HFFc6 (cell line): ENCODE data around the gene ARAF. TPM values are rescaled to one million over a fixed set of nuclear protein-coding genes. Genes with fewer than 3 reads are reported as not detected.

Source experiments
- DNase-seq: peaks from one replicate; pipeline ENCODE4 v3.0.0-alpha.2; 2018
- H3K27ac Mint-ChIP-seq: 2 replicates; pipeline ENCODE4 v1.8.0; 2020; ENCODE audit warnings: mild to moderate bottlenecking, mixed read lengths
- H3K27me3 Mint-ChIP-seq: 2 replicates; pipeline ENCODE4 v1.8.0; 2021; ENCODE audit warnings: mild to moderate bottlenecking, moderate library complexity, mixed read lengths; ENCODE audit not compliant: insufficient read depth
- H3K36me3 Mint-ChIP-seq: 2 replicates; pipeline ENCODE4 v1.8.0; 2021; ENCODE audit warnings: low read depth, mixed read lengths
- H3K4me1 Mint-ChIP-seq: 2 replicates; pipeline ENCODE4 v1.8.0; 2020; ENCODE audit warnings: low read depth, mixed read lengths
- H3K4me3 Mint-ChIP-seq: 2 replicates; pipeline ENCODE4 v1.8.0; 2020; ENCODE audit warnings: mild to moderate bottlenecking, moderate library complexity, mixed read lengths
- H3K9me3 Mint-ChIP-seq: 2 replicates; pipeline ENCODE4 v1.8.0; 2020; ENCODE audit warnings: mild to moderate bottlenecking, mixed read lengths
- CTCF ChIP-seq: fragments of 200-600 bp; sonication (generic); IDR thresholded peaks from 2 replicates; pipeline ENCODE4 v1.5.0; 2021; ENCODE audit warnings: antibody characterized with exemption, mild to moderate bottlenecking
- total RNA-seq, 6 experiments: library from RNA; stranded (reverse); fragmentation: NEBNext Ultra II Directional; extraction: Animal tissue kit (Norgen Biotek cat#: 25700); gene quantifications; 2 replicates in 1 of 6; 3 replicates in 5 of 6; pipeline ENCODE4 v1.2.3, GENCODE V29; 2021

The ARAF gene
- total RNA-seq, 6 experiments from 2014 or later: 68.8 to 80.7 (median 75.3) TPM

- H3K4me1 Mint-ChIP-seq: no peaks in the 10 kb centered on the region
- H3K36me3 Mint-ChIP-seq: no peaks in the 10 kb centered on the region
- TF ChIP-seq CTCF: no peak
- H3K27me3 Mint-ChIP-seq: peaks cover 5% of the 10 kb centered on the region
- H3K27ac Mint-ChIP-seq: no peak overlapping the region
- H3K4me3 Mint-ChIP-seq: no peak overlapping the region
- H3K9me3 Mint-ChIP-seq: no peaks in the 10 kb centered on the region
- DNase-seq: no peak
These were observed 44.0 kb downstream of the ARAF start for GRCh38 chrX:47605024-47605423.

GRCh38 chrX:47607091-47607490 lies 46.1 kb downstream of the ARAF start:
- no peaks in the 10 kb centered on the region for H3K4me1 Mint-ChIP-seq

GRCh38 chrX:47608130-47608810 lies 47.3 kb downstream of the ARAF start:
- Mint-ChIP-seq H3K36me3 (no peaks in the 10 kb centered on the region), H3K4me3 (no peak overlapping the region), H3K9me3 (no peaks in the 10 kb centered on the region), H3K27me3 (peaks cover 6% of the 10 kb centered on the region), H3K27ac (no peak overlapping the region), H3K4me1 (no peaks in the 10 kb centered on the region)
- no peak for DNase-seq
- no peak for TF ChIP-seq CTCF

More at GRCh38 chrX:47607091-47607490, 46.1 kb downstream of the ARAF start:
- DNase-seq: no peak
- no peaks in the 10 kb centered on the region for H3K36me3 Mint-ChIP-seq
- peaks cover 6% of the 10 kb centered on the region for H3K27me3 Mint-ChIP-seq
- H3K9me3 Mint-ChIP-seq: no peaks in the 10 kb centered on the region
- no peak overlapping the region for H3K4me3 Mint-ChIP-seq
- no peak for TF ChIP-seq CTCF
- H3K27ac Mint-ChIP-seq: no peak overlapping the region

- Mint-ChIP-seq H3K4me3 (no peak overlapping the region), H3K27me3 (peaks cover 8% of the 10 kb centered on the region), H3K4me1 (no peaks in the 10 kb centered on the region), H3K27ac (no peak overlapping the region), H3K36me3 (no peaks in the 10 kb centered on the region), H3K9me3 (no peaks in the 10 kb centered on the region)
- TF ChIP-seq CTCF: no peak
- DNase-seq: no peak
These were observed 49.5 kb downstream of the ARAF start for GRCh38 chrX:47610511-47610910.

GRCh38 chrX:47611489-47611888 lies 50.5 kb downstream of the ARAF start:
- Mint-ChIP-seq H3K4me1 (no peaks in the 10 kb centered on the region), H3K27ac (no peak overlapping the region), H3K9me3 (no peaks in the 10 kb centered on the region), H3K36me3 (no peaks in the 10 kb centered on the region), H3K27me3 (peaks cover 10% of the 10 kb centered on the region), H3K4me3 (no peak overlapping the region)
- TF ChIP-seq CTCF: no peak
- DNase-seq: no peak
